A673 (cell line): Measurements from ENCODE around the gene BCL2. TPM values are rescaled to one million over a fixed set of nuclear protein-coding genes. Genes with fewer than 3 reads are reported as not detected.

ENCODE experiments used
- BruUV-seq: library from RNA; stranded (reverse); fragments of 400-500 nt; replicated peaks from 2 replicates; lab custom pipeline; 2021; lab: Mats Ljungman, UMichigan
- CTCF ChIA-PET: fragments of 300-600 bp; sonication (Branson Sonifier 250); formaldehyde crosslinking; loops from one replicate; lab custom pipeline; 2022; ENCODE audit warnings: antibody characterized with exemption; lab: Charles Lee
- POLR2A ChIA-PET: fragments of 300-600 bp; sonication (Branson Sonifier 250); formaldehyde crosslinking; loops from one replicate; lab custom pipeline; 2022; ENCODE audit warnings: antibody characterized with exemption; ENCODE audit not compliant: low non-redundant PET; lab: Charles Lee
- DNase-seq: peaks from one replicate; pipeline ENCODE4 v3.0.0-alpha.2; 2015; ENCODE audit warnings: low spot score
- H3K27ac ChIP-seq: fragments of 200-600 bp; sonication (generic); 2 replicates; pipeline ENCODE4 v1.5.1; 2016; ENCODE audit warnings: mixed run types, low read depth, mild to moderate bottlenecking, mixed read lengths, antibody characterized with exemption, low read length; ENCODE audit not compliant: poor library complexity, severe bottlenecking
- H3K27me3 ChIP-seq: fragments of 200-600 bp; sonication (generic); replicated peaks from 2 replicates; pipeline ENCODE4 v1.6.1; 2017; ENCODE audit warnings: mixed run types, low read depth, mild to moderate bottlenecking, mixed read lengths, antibody characterized with exemption, low read length; ENCODE audit not compliant: insufficient read depth, poor library complexity
- H3K36me3 ChIP-seq: fragments of 200-600 bp; sonication (generic); 2 replicates; pipeline ENCODE4 v1.6.1; 2016; ENCODE audit warnings: mixed run types, mild to moderate bottlenecking, mixed read lengths, antibody characterized with exemption, low read length; ENCODE audit not compliant: insufficient read depth, poor library complexity, severe bottlenecking
- H3K4me1 ChIP-seq: fragments of 200-600 bp; sonication (generic); 2 replicates; pipeline ENCODE4 v1.6.1; 2017; ENCODE audit warnings: mixed run types, mild to moderate bottlenecking, mixed read lengths, antibody characterized with exemption, low read length; ENCODE audit not compliant: insufficient read depth, poor library complexity, severe bottlenecking
- H3K4me3 ChIP-seq: fragments of 200-600 bp; sonication (generic); 2 replicates; pipeline ENCODE4 v1.5.1; 2016; ENCODE audit warnings: low read depth, mixed run types, mild to moderate bottlenecking, mixed read lengths, low read length; ENCODE audit not compliant: poor library complexity, severe bottlenecking
- H3K9me3 ChIP-seq: fragments of 200-600 bp; sonication (generic); 2 replicates; pipeline ENCODE4 v1.6.1; 2016; ENCODE audit warnings: mixed run types, low read depth, mild to moderate bottlenecking, mixed read lengths, antibody characterized with exemption, low read length; ENCODE audit not compliant: poor library complexity, severe bottlenecking
- CTCF ChIP-seq: fragments of 300-800, 200-600 bp; sonication (generic); conservative IDR thresholded peaks from 2 replicates; pipeline ENCODE4 v1.5.1; 2017; ENCODE audit warnings: low read depth, mild to moderate bottlenecking, antibody characterized with exemption, low read length, moderate library complexity, mixed read lengths
- EZH2 ChIP-seq: fragments of 200-600 bp; sonication (generic); IDR thresholded peaks from 2 replicates; pipeline ENCODE4 v1.6.1; 2017; ENCODE audit warnings: borderline replicate concordance, low read depth, mild to moderate bottlenecking, mixed read lengths, antibody characterized with exemption, low read length; ENCODE audit not compliant: poor library complexity, severe bottlenecking
- intact Hi-C: fragments of 100-400 bp; cut with micrococcal nuclease; formaldehyde crosslinking; loops from one replicate; pipeline ENCODE4 v1.10.0; 2022; ENCODE audit not compliant: unreplicated experiment
- total RNA-seq: library from RNA; stranded (reverse); gene quantifications from 2 replicates; pipeline ENCODE4 v1.2.3, GENCODE V29; 2021

The BCL2 gene
- total RNA-seq, 1 experiment from 2014 or later, result 24.9 TPM

- Histone ChIP-seq H3K4me1 (peaks cover 10% of the 10 kb centered on the region), H3K9me3 (no peaks in the 10 kb centered on the region), H3K36me3 (no peaks in the 10 kb centered on the region), H3K27me3 (no peaks in the 10 kb centered on the region), H3K27ac (no peak overlapping the region), H3K4me3 (no peak overlapping the region)
- POLR2A ChIA-PET, result no interaction called here
- CTCF ChIA-PET, result no interaction called here
- intact Hi-C loops, result no loop called here
- no TSS peak for BruUV-seq
- TF ChIP-seq CTCF (no peak), EZH2 (no peak)
- DNase-seq, result no peak
Observed at GRCh38 chr18:63105636-63106316, 213.8 kb downstream of the BCL2 start.

- no peaks in the 10 kb centered on the region for H3K9me3 ChIP-seq
- no peak for DNase-seq
- ChIA-PET POLR2A (no interaction called here), CTCF (no interaction called here)
- H3K27ac ChIP-seq, result no peak overlapping the region
- TF ChIP-seq CTCF (no peak), EZH2 (no peak)
- no peak overlapping the region for H3K4me3 ChIP-seq
- peaks cover 10% of the 10 kb centered on the region for H3K4me1 ChIP-seq
- no TSS peak for BruUV-seq
- H3K36me3 ChIP-seq, result no peaks in the 10 kb centered on the region
- H3K27me3 ChIP-seq, result no peaks in the 10 kb centered on the region
- intact Hi-C loops, result no loop called here
Observed at GRCh38 chr18:63104868-63105267, 214.7 kb downstream of the BCL2 start.

- H3K9me3 ChIP-seq, result no peaks in the 10 kb centered on the region
- CTCF ChIA-PET, result no interaction called here
- no peaks in the 10 kb centered on the region for H3K27me3 ChIP-seq
- intact Hi-C loops, result no loop called here
- no peaks in the 10 kb centered on the region for H3K36me3 ChIP-seq
- H3K4me1 ChIP-seq, result peaks cover 10% of the 10 kb centered on the region
- H3K4me3 ChIP-seq, result no peak overlapping the region
- no peak overlapping the region for H3K27ac ChIP-seq
- BruUV-seq, result no TSS peak
- no peak for DNase-seq
- no peak for TF ChIP-seq CTCF
- no peak for TF ChIP-seq EZH2
- POLR2A ChIA-PET, result interaction anchor here (0.7 kb wide), 1 partner anchor 17 kb away, joined by 4 read pairs; no protein-coding TSS in a partner anchor
Observed at GRCh38 chr18:63102941-63103744, 216.4 kb downstream of the BCL2 start.
